Medulla oblongata (tissue), 1 donor: ENCODE data around the gene CCR7.
A peak's percentile ranks its signal among the peaks of the same experiment; 100 is the strongest.

Experiments used
- DNase-seq: peaks from one replicate; pipeline ENCODE4 v3.0.0-alpha.2; 2015; ENCODE audit errors: extremely low spot score

The CCR7 gene

GRCh38 chr17:40564883-40565768, at the start of gene CCR7:
Gene CCR7 (minus strand): TSS chr17:40565472. CDS start chr17:40565409, 63 bp downstream.
- DNase-seq: no peak

- DNase-seq: no peak
These were observed 49.3 kb upstream of the CCR7 start for GRCh38 chr17:40614431-40615067.

- DNase-seq: no peak
These were observed 48.3 kb upstream of the CCR7 start for GRCh38 chr17:40613467-40614154.

- no peak for DNase-seq
These were observed 47.5 kb upstream of the CCR7 start for GRCh38 chr17:40612599-40613244.

- no peak for DNase-seq
These were observed 46.7 kb upstream of the CCR7 start for GRCh38 chr17:40611840-40612474.

- DNase-seq: no peak
These were observed 45.1 kb upstream of the CCR7 start for GRCh38 chr17:40610359-40610758.

- no peak for DNase-seq
These were observed 42.8 kb upstream of the CCR7 start for GRCh38 chr17:40608061-40608581.

- no peak for DNase-seq
These were observed 42.4 kb upstream of the CCR7 start for GRCh38 chr17:40607641-40608040.

GRCh38 chr17:40606548-40607353, 41.5 kb upstream of the CCR7 start:
- no peak for DNase-seq

- DNase-seq: no peak
These were observed 40.0 kb upstream of the CCR7 start for GRCh38 chr17:40605306-40605705.

GRCh38 chr17:40604327-40605080, 39.2 kb upstream of the CCR7 start:
- DNase-seq: no peak

GRCh38 chr17:40602445-40603443, 37.5 kb upstream of the CCR7 start:
- DNase-seq: no peak

GRCh38 chr17:40600486-40601046, 35.3 kb upstream of the CCR7 start:
- DNase-seq: no peak

GRCh38 chr17:40599468-40599763, 34.1 kb upstream of the CCR7 start:
- no peak for DNase-seq

GRCh38 chr17:40598619-40599467, 33.6 kb upstream of the CCR7 start:
- DNase-seq: peak; percentile 20

- DNase-seq: no peak
These were observed 33.0 kb upstream of the CCR7 start for GRCh38 chr17:40598301-40598618.

- DNase-seq: no peak
These were observed 32.5 kb upstream of the CCR7 start for GRCh38 chr17:40597556-40598300.
